GM19328 (cell line): ENCODE data around the gene ZNF609.

Source experiments
- ATAC-seq: cut with Tn5 transposase; IDR thresholded peaks from one replicate; pipeline ENCODE4 v1.9.1; 2021; ENCODE audit warnings: mild to moderate bottlenecking, moderate library complexity; ENCODE audit not compliant: unreplicated experiment

Gene ZNF609

DNA sequence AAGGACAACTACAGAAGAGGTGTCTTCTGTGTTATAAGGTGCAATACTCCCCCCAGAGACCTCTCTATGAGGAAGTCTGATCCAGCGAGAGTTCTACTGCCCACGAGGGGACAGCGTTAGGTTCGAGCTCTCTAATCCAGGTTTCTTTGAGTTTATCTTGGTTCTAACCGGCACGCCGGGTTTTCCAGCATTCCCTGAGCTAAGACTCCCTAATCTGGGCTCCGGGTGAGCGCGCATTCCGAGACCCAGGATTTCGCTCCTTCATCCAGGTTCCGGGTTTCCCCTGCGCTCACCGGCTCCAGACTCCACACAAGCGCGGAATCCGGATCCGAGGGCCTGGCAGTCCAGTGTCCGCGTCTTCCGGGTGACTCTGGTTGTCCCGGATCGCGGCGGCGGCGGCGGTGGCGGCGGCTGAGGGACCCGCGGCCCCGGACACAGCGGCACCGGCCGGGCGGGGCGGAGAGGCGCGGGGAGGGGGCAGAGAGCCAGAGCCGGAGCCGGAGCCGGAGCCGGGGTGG lies at the start of gene ZNF609:
ZNF609 (plus strand) TSS at position 373 of the 518 bp plus-strand sequence. CDS start 38,842 bp downstream, outside the sequence.
- no peak for ATAC-seq

GRCh38 chr15:64412216-64412615 lies 48.2 kb upstream of the ZNF609 start:
- ATAC-seq = no peak

DNA sequence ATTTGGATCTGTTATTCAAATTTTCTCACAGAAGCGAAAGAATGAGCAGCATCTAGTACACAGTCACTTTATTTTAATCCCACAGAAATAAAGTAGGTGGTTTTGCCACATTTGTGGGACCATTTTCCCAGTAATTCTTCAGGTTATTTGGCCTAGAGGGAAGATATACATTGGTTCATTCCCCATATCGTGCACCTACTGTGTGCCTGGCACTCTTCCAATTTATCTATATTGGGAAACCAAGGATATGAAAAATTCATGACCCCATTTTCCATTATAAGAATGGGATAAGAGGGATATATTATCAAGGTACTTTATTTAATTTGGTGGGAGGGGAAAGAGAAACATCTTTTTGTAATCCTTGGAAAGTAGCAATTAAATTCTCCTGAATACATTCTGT lies 37.7 kb upstream of the ZNF609 start:
- no peak for ATAC-seq

DNA sequence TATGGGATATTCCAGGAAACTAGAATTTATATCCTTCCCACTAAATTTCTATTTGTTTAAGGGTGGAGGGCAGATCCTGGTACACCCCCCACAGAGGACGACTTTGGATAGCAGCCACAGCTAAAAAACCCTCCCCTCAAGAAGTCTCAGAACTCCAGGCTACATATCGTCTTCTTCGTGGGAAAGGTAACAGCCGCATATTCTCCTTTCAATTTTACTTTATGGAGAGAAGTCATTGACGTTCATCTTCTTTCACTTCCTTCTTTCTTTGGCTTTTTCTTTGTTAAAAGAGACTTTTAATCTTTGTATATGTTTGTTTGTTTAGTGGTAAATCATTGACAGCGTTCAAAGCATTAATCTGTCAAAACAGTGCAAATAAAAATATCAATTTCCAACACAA lies 36.4 kb upstream of the ZNF609 start:
- ATAC-seq = no peak

- no peak for ATAC-seq
Observed at GRCh38 chr15:64425221-64425620, 35.2 kb upstream of the ZNF609 start.

DNA sequence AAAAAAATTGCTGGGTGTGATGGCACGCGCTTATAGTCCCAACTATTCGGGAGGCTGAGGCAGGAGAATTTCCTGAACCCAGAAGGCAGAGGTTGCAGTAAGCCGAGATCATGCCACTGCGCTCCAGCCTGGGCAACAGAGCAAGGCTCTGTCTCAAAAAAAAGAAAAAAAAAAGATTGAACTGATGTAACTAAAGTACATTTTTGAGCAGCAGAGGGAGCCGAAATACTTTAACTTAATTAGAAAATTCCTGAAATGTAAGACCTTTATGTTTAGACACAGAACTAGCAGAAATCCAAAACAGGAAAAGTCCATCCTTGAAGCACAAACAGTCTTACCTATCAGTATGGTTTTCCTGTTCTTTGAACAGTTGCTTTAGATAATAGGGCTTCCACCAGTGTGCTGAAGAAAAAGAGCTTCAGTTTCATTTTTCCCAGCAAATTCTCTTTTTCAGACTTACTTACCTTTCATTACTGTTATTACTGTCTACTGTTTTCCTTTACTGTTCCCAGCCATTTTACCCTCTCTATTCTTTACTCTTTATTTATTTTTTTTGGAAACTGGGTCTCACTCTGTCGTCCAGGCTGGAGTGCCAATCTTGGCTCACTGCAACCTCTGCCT lies 33.4 kb upstream of the ZNF609 start:
- no peak for ATAC-seq

GRCh38 chr15:64429448-64429847 lies 30.9 kb upstream of the ZNF609 start:
- ATAC-seq = no peak

DNA sequence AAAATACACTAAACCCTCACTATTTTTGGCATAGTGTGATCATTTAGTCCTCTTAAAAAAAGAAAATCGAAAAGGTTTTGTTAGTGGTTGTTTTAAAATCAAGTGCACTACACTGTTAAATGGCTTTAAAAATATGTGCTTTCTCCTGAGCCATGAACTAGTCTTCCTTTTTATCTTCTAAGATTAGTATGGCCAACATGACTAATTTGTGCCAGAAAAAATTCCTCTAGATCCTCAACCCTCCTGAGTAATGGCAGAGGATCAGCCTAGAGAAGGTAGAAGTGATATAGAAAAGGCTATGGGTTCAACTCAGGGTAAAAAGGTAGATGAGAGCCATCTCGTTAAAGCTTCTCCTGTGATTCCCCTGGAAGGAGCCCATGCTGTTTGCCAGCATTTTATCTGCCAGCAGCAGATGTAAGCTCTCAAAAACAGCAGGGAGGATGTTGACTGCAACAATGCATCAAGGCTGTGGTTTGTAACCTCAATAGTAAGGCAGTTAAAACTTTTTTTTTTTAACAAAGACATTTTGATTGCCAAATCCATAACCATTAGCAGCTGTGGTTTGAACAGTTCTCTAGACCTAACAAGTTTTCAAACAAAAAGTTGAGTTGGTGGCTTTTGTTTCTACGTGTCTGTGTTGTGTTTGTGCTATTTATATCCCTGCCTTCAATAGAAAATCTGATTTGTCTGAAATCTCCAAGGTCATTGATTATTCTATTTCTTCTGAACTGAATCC lies 30.2 kb upstream of the ZNF609 start:
- no peak for ATAC-seq

- no peak for ATAC-seq
Observed at GRCh38 chr15:64437982-64438381, 22.4 kb upstream of the ZNF609 start.

DNA sequence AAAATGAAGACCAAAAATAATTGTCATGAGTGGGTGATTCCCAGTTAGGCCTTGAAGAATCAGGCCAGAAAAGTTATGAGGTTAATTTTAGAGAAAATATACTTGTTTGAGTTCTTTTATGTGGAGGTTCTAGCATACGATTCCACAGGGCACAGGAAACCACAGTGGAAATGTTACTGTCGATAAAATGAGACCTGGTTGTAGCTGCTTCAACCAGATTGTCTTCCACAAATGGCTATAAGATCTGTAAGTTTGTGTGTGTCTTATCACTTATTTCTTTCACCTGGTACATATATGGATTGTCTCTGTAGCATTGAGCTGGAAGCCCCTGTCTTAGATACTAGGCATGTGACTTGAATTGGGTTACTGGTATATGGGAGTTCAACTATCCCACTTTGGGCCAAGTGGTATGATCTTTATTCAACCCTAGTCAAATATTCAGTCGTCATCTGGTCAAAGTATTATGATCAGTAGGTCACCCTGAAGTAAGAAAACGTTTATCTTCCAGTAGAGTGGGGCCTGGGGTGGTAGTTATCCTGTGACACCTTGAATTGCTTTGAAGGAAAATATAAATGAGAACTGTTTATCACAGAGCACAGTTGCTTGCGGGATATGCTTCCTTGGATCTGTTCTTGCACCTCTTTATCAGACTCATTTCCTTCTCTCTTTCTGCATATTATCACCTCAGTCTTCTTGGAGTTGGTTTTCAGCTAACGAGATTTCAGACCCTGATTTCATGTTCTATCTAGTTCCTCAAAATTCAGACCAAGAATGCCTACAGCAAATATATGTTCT lies 21.5 kb upstream of the ZNF609 start:
- no peak for ATAC-seq

GRCh38 chr15:64441852-64442251 lies 18.5 kb upstream of the ZNF609 start:
- ATAC-seq = no peak

GRCh38 chr15:64443016-64443415 lies 17.4 kb upstream of the ZNF609 start:
- no peak for ATAC-seq

GRCh38 chr15:64443747-64444621 lies 16.4 kb upstream of the ZNF609 start:
- no peak for ATAC-seq

GRCh38 chr15:64444836-64445235 lies 15.5 kb upstream of the ZNF609 start:
- no peak for ATAC-seq

GRCh38 chr15:64447536-64448315 lies 12.7 kb upstream of the ZNF609 start:
- no peak for ATAC-seq

DNA sequence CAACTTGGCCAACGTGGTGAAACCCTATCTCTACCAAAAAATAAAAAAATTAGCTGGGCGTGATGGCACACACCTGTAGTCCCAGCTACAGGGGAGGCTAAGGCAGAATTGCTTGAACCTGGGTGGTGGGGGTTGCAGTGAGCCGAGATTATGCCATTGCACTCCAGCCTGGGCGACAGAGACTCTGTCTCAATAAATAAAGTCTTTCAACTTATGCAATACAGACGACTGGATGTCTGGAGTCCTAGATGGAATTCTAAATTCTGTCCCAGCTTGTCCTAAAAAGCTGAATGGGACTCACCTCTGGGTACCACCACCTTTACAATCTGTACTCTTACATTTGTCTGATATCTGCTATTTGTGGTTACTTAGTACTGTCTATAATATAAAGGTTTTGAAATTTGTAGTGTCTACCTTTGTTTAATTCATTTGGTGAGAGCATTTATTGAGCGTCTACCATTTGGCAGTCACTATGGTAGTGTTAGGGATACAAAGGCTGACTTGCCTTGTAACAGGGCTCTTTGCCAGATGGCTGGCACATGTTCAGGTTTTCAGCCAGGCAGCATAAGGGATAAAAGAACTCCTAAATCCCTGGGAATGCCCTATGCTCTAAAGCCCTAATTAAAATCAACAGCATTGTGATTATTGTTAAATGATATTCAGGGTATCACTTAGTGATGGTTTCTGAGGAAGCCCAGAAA lies 7.2 kb upstream of the ZNF609 start:
- ATAC-seq = no peak

DNA sequence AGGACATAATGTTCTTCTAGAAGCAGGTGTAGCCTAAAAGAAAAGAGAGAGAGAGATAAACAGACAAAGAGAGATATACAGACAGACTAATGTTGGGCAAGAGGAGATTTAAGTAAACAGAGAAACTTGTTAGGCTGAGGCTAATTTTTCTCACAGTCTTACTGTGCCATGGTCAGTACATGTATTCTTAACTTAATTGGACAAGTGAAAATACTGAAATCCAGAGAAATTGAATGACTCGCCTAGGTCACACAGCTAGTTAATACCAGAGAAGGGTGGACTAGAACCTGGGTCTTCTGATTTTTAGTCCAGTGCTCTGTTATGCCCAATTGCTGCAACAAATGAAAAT lies 6.7 kb upstream of the ZNF609 start:
- ATAC-seq = no peak

DNA sequence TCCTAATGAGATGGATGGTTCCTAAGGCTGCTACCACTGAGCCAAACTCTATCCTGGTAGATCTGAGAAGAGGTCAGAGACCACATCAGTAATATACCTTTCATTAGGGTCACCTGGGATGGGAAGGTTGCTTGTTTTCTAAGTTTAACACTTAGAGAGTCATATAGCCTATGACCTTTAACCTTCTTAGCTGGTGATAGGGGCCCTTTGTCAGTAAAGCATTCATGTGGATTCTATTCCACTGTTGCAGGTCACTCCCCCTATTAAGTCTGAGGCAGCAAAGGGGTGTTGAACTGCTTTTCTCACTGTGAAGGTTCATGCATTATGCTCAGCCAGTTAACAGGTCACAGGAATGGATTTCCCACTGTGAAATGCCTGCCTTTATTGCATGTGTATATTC lies 6.1 kb upstream of the ZNF609 start:
- ATAC-seq = no peak

GRCh38 chr15:64455961-64456371 lies 4.4 kb upstream of the ZNF609 start:
- ATAC-seq = no peak
